Colon (tissue), 2 donors: ENCODE data around the gene PRTFDC1.

Experiments
- FAIRE-seq: peaks from 2 replicates; lab custom pipeline; 2012; peaks lifted over from hg19 to GRCh38; lab: Jason Lieb, UNC
- donor health status: control.
- donor health status: control.

Gene PRTFDC1

GRCh38 chr10:24871011-24871935 lies 81.1 kb downstream of the PRTFDC1 start:
- FAIRE-seq: no peak

GRCh38 chr10:24869354-24870015 lies 82.9 kb downstream of the PRTFDC1 start:
- no peak for FAIRE-seq

- no peak for FAIRE-seq
Measured at GRCh38 chr10:24866604-24867583, 85.5 kb downstream of the PRTFDC1 start.

- FAIRE-seq: no peak
Measured at GRCh38 chr10:24865783-24866182, 86.6 kb downstream of the PRTFDC1 start.

- FAIRE-seq: no peak
Measured at GRCh38 chr10:24862589-24862988, 89.8 kb downstream of the PRTFDC1 start.

GRCh38 chr10:24858288-24859270 lies 93.8 kb downstream of the PRTFDC1 start:
- FAIRE-seq: no peak

- no peak for FAIRE-seq
Measured at GRCh38 chr10:24857031-24857725, 95.2 kb downstream of the PRTFDC1 start.

GRCh38 chr10:24854256-24854655 lies 98.2 kb downstream of the PRTFDC1 start:
- FAIRE-seq: no peak

GRCh38 chr10:24853661-24854060 lies 98.7 kb downstream of the PRTFDC1 start:
- no peak for FAIRE-seq

- no peak for FAIRE-seq
Measured at GRCh38 chr10:24851629-24852028, 100.8 kb downstream of the PRTFDC1 start.

- FAIRE-seq: no peak
Measured at GRCh38 chr10:24850727-24851296, 101.6 kb downstream of the PRTFDC1 start.

- FAIRE-seq: peak; percentile 14
Measured at GRCh38 chr10:24849501-24850299, 102.7 kb downstream of the PRTFDC1 start.

- FAIRE-seq: no peak
Measured at GRCh38 chr10:24849051-24849450, 103.4 kb downstream of the PRTFDC1 start.

GRCh38 chr10:24848195-24848594 lies 104.2 kb downstream of the PRTFDC1 start:
- FAIRE-seq: no peak

GRCh38 chr10:24847112-24848070 lies 105.0 kb downstream of the PRTFDC1 start:
- no peak for FAIRE-seq

GRCh38 chr10:24844742-24845141 lies 107.7 kb downstream of the PRTFDC1 start:
- FAIRE-seq: no peak

GRCh38 chr10:24843256-24843655 lies 109.2 kb downstream of the PRTFDC1 start:
- FAIRE-seq: no peak

GRCh38 chr10:24842856-24843255 lies 109.5 kb downstream of the PRTFDC1 start:
- no peak for FAIRE-seq
